ENCODE data around the gene MRPL37.
"Not testable (repeated sequence)": the region's sequence is repeated elsewhere in the genome, so short reads cannot be mapped to it uniquely, and the experiment has no call there.

MRPL37 gene

GRCh38 chr1:54220004-54220811, 20.2 kb downstream of the MRPL37 start:
- FAIRE-seq, result no peak

GRCh38 chr1:54221113-54221834, 21.3 kb downstream of the MRPL37 start:
- no peak for FAIRE-seq

DNA sequence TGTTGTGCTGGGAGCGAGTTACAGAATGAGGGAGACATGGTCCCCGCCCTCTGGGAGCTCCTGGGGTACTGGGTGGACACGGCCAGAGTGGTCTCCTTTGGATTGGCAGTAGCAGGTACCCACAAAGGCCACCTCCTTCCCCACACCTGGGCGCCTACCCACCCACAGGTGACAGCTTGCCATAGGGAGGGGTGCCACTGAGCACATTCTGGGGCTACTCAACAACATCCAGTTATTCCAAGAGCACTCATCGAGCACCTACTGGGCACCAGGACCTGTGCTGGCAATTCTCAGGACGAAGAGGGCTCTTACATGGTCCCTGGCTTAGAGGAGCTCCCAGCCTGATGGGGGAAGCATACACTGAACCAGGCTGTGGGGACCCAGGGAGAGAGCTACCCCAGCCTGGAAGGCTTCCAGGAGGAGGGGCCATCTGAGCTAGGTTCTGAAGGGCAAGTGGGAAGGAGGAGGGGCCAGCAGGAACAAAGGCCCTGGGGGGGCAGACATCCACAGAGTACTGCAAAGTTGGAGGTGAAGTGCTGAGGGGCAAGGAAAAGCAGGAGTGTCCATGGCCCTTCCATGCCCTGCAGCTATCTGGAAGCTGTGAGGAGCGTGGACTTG, 22.0 kb downstream of the MRPL37 start:
- no peak for FAIRE-seq

DNA sequence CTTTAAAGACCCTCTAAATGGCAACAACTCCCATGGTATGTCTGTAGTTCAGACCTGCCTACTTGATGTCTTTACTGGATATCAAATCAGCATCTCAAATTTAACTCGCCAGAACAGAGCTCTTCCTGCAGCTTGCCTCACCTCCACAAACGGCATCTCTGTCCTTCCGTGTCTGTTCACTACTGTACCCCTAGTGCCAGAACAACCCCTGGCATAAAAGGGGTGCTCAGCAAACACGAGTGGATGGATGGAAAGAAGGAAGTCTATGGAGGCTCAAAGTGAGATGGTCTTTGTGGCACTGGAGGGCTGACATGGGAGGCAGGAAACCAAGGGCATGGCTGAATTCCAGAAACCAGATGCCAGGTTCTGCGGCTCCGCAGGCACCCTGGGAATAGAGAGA, 22.7 kb downstream of the MRPL37 start:
- FAIRE-seq, result no peak

GRCh38 chr1:54223441-54224202, 23.7 kb downstream of the MRPL37 start:
- FAIRE-seq, result no peak

- no peak for FAIRE-seq
Measured at GRCh38 chr1:54224233-54224632, 24.3 kb downstream of the MRPL37 start.

GRCh38 chr1:54225378-54225777, 25.4 kb downstream of the MRPL37 start:
- no peak for FAIRE-seq

- FAIRE-seq, result no peak
Measured at GRCh38 chr1:54225986-54226559, 26.1 kb downstream of the MRPL37 start.

GRCh38 chr1:54227091-54227602, 27.2 kb downstream of the MRPL37 start:
- FAIRE-seq, result no peak

- no peak for FAIRE-seq
Measured at GRCh38 chr1:54227891-54228310, 27.9 kb downstream of the MRPL37 start.

DNA sequence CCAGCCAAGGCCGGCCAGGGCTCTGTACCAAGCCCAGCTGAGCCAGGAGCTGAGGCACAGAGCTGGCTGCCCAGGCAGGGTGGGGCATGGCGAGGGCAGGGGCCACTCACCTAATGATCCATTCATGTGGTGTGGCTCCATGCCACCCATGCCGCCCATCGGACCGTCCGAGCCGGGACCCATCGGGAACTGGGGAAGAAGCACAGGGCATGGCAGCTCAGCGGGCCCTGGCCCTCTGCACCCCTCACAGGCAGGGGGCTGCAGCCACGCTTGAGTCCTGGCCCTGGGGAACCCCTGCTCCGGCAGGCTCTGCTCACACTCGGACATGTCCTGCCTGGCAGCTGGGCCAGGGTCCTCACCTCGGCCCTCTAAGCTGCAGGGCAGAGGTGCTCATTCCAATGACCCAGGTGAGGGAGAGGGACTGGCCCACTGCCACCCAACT, 28.7 kb downstream of the MRPL37 start:
- FAIRE-seq, result no peak

DNA sequence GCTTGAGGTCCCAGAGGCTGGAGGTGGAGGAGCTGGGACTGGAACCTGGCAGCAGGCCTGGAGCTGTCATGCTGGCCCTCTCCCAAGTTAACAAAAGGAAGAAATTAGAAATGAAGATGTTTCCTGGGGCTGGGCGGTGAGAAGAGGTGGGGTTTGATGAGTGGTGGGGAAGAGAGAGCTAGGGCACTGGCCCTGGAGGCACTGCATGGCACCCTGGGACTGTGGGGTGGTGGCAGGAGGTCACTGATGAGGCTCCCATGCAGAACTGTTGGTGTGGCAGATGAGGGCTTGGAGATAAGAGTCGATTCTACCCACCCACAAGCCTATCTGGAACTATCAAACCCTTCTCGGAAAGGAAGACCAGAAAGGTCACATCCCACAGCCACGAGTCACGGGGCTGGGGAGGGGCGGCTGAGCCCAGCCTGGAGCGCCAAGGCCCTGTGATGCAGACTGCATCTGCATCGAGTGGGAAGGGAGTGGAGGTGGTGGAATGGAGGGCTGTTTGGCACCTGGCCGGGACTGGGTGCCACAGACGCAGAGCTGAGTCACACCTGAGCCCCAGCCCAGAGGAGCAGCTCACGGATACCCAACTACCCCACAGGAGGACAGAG, 29.4 kb downstream of the MRPL37 start:
- FAIRE-seq, result no peak

DNA sequence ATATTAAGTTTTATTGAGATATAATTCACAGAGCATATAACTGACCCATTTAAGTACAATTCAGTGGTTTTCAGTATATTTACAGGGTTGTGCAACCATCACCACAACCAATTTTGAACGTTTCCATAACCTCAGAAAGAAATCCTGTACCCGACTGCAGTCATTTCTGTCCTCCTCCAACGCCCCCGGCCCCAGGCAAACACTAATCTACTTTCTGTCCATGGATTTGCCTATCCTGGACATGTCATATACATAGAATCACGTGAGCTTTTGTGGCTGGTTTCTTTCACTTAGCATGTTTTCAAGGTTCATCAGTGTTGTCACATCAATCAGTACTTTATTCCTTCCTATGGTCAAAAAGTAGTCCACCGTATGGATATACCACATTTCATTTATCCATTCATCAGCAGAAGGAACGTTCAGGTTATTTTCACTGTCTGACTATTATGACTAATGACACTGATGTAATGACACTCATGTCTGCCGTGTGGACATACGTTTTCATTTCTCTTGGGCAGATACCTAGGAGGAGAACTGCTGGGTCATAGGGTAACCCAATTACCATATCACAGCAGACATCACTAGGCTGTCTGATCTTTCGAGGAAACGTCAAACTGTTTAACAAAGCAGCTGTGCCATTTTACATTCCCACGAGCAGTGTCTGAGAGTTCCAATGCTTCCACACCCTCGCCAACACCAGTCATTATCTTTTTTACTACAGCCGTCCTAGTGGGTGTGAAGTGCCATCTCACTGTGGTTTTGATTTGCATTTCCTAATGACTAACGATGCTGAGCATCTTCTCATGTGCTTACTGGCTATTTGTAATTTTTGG, 30.8 kb downstream of the MRPL37 start:
- no peak for FAIRE-seq

DNA sequence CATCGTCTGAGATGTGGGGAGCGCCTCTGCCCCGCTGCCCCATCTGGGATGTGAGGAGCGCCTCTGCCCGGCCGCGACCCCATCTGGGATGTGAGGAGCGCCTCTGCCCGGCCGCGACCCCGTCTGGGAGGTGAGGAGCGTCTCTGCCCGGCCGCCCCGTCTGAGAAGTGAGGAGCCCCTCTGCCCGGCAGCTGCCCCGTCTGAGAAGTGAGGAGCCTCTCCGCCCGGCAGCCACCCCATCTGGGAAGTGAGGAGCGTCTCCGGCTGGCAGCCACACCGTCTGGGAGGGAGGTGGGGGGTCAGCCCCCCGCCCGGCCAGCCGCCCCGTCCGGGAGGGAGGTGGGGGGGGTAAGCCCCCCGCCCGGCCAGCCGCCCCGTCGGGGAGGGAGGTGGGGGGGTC, 33.2 kb downstream of the MRPL37 start:
- FAIRE-seq, result not testable (repeated sequence)

GRCh38 chr1:54234284-54234683, 34.3 kb downstream of the MRPL37 start:
- no peak for FAIRE-seq

- no peak for FAIRE-seq
Measured at GRCh38 chr1:54237586-54237985, 37.6 kb downstream of the MRPL37 start.

DNA sequence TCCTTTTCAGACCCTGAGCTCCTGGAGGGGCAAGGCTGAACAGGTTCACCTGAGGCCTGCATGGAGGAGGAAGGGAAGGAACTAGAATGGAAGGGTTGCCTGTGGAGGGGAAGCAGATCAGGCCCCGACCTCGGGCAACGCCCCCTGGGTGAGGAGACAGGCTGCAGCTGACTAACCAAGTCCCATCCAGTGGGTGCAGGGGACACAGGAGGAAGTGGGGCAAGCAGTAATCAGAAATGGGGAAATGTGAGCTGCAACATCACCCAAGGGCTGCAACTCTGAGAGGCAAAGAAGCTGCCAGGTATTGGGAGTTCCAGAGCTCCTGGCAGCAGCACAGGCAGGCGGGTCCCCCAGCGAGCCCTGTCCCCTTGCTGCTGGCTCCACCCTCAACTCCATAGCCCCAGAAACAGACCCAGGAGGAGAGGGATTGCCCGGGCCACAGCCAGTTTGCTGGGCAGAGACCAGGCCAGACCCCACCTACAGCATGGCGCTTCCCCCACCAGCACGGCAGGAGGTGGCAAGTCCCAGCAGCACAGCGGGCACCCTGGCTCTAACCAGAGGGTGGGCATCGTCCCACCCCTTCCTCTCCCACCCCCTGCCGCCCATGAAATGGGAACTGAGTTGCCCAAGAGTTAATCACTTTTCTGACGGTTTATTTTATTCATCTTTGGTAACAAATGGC, 38.5 kb downstream of the MRPL37 start:
- FAIRE-seq, result no peak

- no peak for FAIRE-seq
Measured at GRCh38 chr1:54239035-54239383, 39.0 kb downstream of the MRPL37 start.

- FAIRE-seq, result no peak
Measured at GRCh38 chr1:54239631-54240031, 39.7 kb downstream of the MRPL37 start.

- no peak for FAIRE-seq
Measured at GRCh38 chr1:54240741-54241335, 40.9 kb downstream of the MRPL37 start.
